Activated T-cell treated with anti-CD3 and anti-CD28 coated beads, Interleukin-2, amount 50 U/mL, for 1 hour (primary cell): ENCODE data around the gene SEPTIN1.

Source experiments
- DNase-seq: peaks from one replicate; pipeline ENCODE4 v3.0.0-alpha.2; 2020

Gene SEPTIN1

DNA sequence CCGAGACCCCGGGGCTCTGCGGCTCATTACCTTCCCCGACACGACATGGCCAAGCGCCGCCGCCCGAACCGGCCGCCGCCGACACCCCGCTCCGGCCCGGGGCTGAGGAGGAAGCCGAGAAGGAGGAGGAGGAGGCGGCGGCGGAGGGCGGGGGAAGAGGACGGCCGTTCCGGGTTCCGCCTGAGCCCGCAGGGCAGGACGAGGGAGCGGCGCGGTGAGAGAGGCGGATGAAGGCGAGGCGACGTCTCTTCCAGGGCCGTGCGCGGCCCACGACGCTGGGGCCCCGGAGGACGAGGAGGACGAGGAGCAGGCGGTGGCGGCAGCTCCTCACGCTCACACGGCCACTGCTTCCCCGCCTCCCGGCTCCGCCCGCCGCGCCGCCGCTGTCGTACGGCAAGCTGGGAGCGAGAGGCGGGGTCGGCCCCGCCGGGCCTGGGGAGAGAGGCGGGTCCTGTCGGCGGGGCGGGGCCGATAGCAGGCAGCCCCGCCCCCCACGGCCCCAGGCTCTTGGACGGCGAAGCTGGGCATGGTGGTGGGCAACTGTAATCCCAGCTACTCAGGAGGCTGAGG lies 47.2 kb downstream of the SEPTIN1 start:
- peak; percentile 88 for DNase-seq

DNA sequence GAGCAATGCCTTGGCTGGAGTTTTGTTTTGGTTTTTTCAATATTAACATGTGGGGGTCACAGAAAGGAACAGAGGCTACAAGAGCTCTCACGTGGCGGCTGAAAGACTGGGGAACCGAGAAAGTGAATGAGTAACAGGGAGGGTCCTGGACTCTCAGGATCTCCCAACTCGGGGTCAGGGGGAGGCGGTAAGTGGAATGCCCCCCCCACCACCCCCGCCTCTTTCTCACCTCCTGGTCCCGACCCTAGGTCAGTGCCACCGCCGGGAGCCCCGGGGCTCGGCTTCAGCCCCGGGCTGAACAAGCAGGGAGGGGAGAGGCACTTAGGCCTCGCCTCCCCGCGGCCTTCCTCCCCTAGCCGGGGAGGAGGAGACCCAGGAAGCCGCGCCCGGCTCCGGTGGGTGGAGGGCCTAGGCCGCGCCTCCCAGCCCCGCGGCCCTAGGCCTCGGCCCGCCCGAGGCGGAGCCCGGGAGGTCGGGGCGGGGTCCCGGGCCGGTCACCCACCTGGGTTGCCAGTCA lies 47.8 kb downstream of the SEPTIN1 start:
- peak; percentile 89 for DNase-seq
